Sigmoid colon (tissue), 7 donors: ENCODE results near the gene C1QTNF9. TPM values are rescaled to one million over a fixed set of nuclear protein-coding genes. Genes with fewer than 3 reads are reported as not detected.

Experiments used
- DNase-seq: peaks from one replicate; pipeline ENCODE4 v3.0.0-alpha.2; 2019
- H3K27ac ChIP-seq, 4 donors: fragments of 200-600 bp; sonication (generic); one replicate each; pipeline ENCODE4 v1.5.1; 2016 to 2019; ENCODE audit warnings: mild to moderate bottlenecking in 1 of 4
- H3K27me3 ChIP-seq, 3 donors: fragments of 200-600 bp; sonication (generic); one replicate each; pipeline ENCODE4 v1.5.1; 2019; ENCODE audit warnings: mild to moderate bottlenecking in 1 of 3
- H3K36me3 ChIP-seq, 4 donors: fragments of 200-600 bp; sonication (generic); one replicate each; pipeline ENCODE4 v1.5.1; 2016 to 2019
- H3K4me1 ChIP-seq, 4 donors: fragments of 200-600 bp; sonication (generic); one replicate each; pipeline ENCODE4 v1.5.1; 2017 to 2019
- H3K4me3 ChIP-seq, 4 donors: fragments of 200-600 bp; sonication (generic); one replicate each; pipeline ENCODE4 v1.5.1; 2017 to 2019; ENCODE audit warnings: mild to moderate bottlenecking in 2 of 4, moderate library complexity in 1 of 4
- H3K9me3 ChIP-seq, 4 donors: fragments of 200-600 bp in 3 of 4; sonication (generic) in 3 of 4; one replicate each; pipeline versions ENCODE4 v1.5.1 to v1.6.1; 2013 to 2019
- EP300 ChIP-seq, 4 donors: sonication (generic); formaldehyde crosslinking; IDR thresholded peaks; one replicate each; pipeline ENCODE4 v1.6.1; 2017; ENCODE audit warnings: antibody characterized with exemption in 4 of 4
- POLR2A ChIP-seq, 2 donors: fragments of 450-650 bp; IDR thresholded peaks; one replicate each; pipeline ENCODE4 v1.6.1; 2016; ENCODE audit warnings: antibody characterized with exemption in 2 of 2, mild to moderate bottlenecking in 2 of 2, moderate library complexity in 2 of 2
- POLR2AphosphoS5 ChIP-seq, 4 donors: sonication (generic); formaldehyde crosslinking; IDR thresholded peaks; one replicate each; pipeline ENCODE4 v1.6.1; 2017; ENCODE audit warnings: antibody characterized with exemption in 4 of 4
- WGBS, 2 donors: extraction: QIAGEN DNeasy Blood & Tissue Kit; methylation state at CpG; one replicate each; pipeline ENCODE4 v1.1.7; 2013; 5-methylcytosine and 5-hydroxymethylcytosine counted together
- intact Hi-C: fragments of 100-400 bp; cut with DNase I; formaldehyde crosslinking; loops from one replicate; pipeline ENCODE4 v1.15.1; 2023
- polyA plus RNA-seq, 3 donors: library from polyadenylated mRNA; stranded (reverse); fragments of 200-250 nt; gene quantifications; one replicate each; pipeline ENCODE4 v1.2.3, GENCODE V29; 2013
- total RNA-seq, 4 donors: library from RNA; depleted of rRNA; stranded (reverse); fragments of >200 nt; gene quantifications; one replicate each; pipeline ENCODE4 v1.1.0, GENCODE V29; 2016
- TF ChIP-seq, protein P1 (sequence below), 4 experiments: fragments of 450-650 bp in 3 of 4; fragments of 200-600 bp in 1 of 4; IDR thresholded peaks; one replicate each; pipeline ENCODE4 v1.5.1; 2016 to 2019; ENCODE audit warnings: antibody characterized with exemption in 4 of 4, mild to moderate bottlenecking in 3 of 4, moderate library complexity in 2 of 4
- donor health status: healthy with polysubstance abuse.
- donor health status: Bipolar disorder and iron deficiency.
- donor health status: healthy.

Gene C1QTNF9
- total and polyA plus RNA-seq, 7 donors: 0.19 to 2.2 (median 0.82) TPM; not detected in 4

DNA sequence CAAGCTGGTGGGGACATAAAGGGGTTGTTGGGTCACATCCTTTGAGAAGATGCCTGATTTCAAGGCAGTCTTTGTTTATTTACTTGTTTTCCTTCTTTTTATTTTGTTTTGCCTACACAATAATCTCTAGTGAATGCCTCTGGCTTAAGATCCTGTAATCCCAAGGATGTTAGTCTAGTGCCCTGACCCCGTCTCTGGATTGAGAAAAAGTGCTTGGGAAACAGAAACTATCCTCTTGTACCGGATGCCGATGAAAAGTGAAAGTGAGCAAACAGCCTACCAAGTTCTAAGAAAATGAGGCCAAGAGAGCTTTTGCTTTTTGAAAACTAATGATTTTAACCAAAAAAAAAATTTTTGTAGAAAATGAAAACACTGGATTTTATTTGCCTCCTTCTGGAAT lies 42.1 kb upstream of the C1QTNF9 start:
- DNase-seq: no peak
- no peaks in the 10 kb centered on the region for H3K27me3 ChIP-seq
- no peaks in the 10 kb centered on the region for H3K36me3 ChIP-seq
- H3K4me3 ChIP-seq: peak overlapping the region in 2 of 4 donors; percentile 7 to 16
- 17 to 77% methylated on average over 3 of the region's 3 CpGs for WGBS, 2 donors
- H3K27ac ChIP-seq: peak overlapping the region; percentile 47 to 61 (median 50)
- TF ChIP-seq EP300 (IDR thresholded peaks at IDR 0.05) (no peak), POLR2A (IDR thresholded peaks at IDR 0.05) (no peak), POLR2AphosphoS5 (IDR thresholded peaks at IDR 0.05) (no peak)
- TF ChIP-seq, protein P1, sequence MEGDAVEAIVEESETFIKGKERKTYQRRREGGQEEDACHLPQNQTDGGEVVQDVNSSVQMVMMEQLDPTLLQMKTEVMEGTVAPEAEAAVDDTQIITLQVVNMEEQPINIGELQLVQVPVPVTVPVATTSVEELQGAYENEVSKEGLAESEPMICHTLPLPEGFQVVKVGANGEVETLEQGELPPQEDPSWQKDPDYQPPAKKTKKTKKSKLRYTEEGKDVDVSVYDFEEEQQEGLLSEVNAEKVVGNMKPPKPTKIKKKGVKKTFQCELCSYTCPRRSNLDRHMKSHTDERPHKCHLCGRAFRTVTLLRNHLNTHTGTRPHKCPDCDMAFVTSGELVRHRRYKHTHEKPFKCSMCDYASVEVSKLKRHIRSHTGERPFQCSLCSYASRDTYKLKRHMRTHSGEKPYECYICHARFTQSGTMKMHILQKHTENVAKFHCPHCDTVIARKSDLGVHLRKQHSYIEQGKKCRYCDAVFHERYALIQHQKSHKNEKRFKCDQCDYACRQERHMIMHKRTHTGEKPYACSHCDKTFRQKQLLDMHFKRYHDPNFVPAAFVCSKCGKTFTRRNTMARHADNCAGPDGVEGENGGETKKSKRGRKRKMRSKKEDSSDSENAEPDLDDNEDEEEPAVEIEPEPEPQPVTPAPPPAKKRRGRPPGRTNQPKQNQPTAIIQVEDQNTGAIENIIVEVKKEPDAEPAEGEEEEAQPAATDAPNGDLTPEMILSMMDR (IDR thresholded peaks at IDR 0.05): no peak
- no peaks in the 10 kb centered on the region for H3K9me3 ChIP-seq
- peaks cover 0 to 40% (median 22%) of the 10 kb centered on the region in 4 donors for H3K4me1 ChIP-seq
- intact Hi-C loops: no loop called here

DNA sequence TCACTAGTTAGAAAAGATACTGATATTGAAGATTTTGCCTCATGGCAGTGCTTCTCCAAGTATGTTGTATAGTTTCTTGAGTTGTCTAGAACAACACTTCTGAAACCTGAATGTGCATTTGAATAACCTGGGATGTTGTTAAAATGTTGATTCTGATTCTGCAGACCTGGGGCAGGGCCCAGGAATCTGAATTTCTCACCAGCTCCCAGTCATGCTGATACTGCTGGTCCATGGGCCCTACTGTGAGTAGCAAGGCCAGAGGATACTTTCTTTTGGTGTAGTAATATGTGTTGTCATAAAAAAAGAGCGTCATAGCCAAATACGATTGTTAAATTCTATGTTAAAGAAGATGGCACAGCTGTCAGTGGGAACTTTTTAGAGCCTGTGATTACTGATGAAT lies 41.6 kb upstream of the C1QTNF9 start:
- TF ChIP-seq EP300 (IDR thresholded peaks at IDR 0.05): no peak
- no peak for TF ChIP-seq POLR2A (IDR thresholded peaks at IDR 0.05)
- TF ChIP-seq, protein P1 (IDR thresholded peaks at IDR 0.05): no peak
- no peak for TF ChIP-seq POLR2AphosphoS5 (IDR thresholded peaks at IDR 0.05)
- intact Hi-C loops: no loop called here
- no peak for DNase-seq
- Histone ChIP-seq H3K9me3 (no peaks in the 10 kb centered on the region), H3K4me1 (peaks cover 0 to 45% (median 28%) of the 10 kb centered on the region in 4 donors), H3K4me3 (peak overlapping the region in 2 of 4 donors; percentile 7 to 16), H3K36me3 (no peaks in the 10 kb centered on the region), H3K27ac (peak overlapping the region; percentile 37 to 61 (median 50)), H3K27me3 (no peaks in the 10 kb centered on the region)
- 86 to 91% methylated on average over 2 of the region's 2 CpGs for WGBS, 2 donors

DNA sequence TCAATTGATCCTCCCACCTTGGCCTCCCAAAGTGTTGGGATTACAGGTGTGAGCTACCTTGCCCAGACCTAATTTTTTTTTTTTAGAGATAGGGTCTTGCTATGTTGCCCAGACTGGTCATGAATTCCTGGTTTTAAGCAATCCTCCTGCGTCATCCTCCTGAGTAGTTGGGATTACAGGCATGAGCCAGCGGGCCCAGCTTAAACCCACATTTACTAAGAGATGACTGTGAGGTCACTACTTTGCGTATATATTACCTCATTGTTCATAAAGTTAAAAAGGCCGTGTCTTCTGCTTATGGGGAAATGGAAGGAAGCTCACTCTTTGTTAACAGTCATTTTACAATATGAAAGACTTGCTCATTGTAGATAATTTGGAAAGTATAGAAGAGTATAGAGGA lies 39.6 kb upstream of the C1QTNF9 start:
- 76 to 81% methylated on average over 4 of the region's 4 CpGs for WGBS, 2 donors
- Histone ChIP-seq H3K4me1 (peaks cover 0 to 45% (median 34%) of the 10 kb centered on the region in 4 donors), H3K9me3 (no peaks in the 10 kb centered on the region), H3K36me3 (no peaks in the 10 kb centered on the region), H3K27me3 (no peaks in the 10 kb centered on the region), H3K4me3 (no peak overlapping the region), H3K27ac (peak overlapping the region in 3 of 4 donors; percentile 87 to 91 (median 87))
- TF ChIP-seq EP300 (IDR thresholded peaks at IDR 0.05) (no peak), POLR2A (IDR thresholded peaks at IDR 0.05) (no peak), POLR2AphosphoS5 (IDR thresholded peaks at IDR 0.05) (no peak)
- TF ChIP-seq, protein P1 (IDR thresholded peaks at IDR 0.05): no peak
- no peak for DNase-seq
- intact Hi-C loops: no loop called here

- intact Hi-C loops: no loop called here
- Histone ChIP-seq H3K4me1 (peaks cover 0 to 48% (median 36%) of the 10 kb centered on the region in 4 donors), H3K36me3 (no peaks in the 10 kb centered on the region), H3K9me3 (no peaks in the 10 kb centered on the region), H3K27me3 (no peaks in the 10 kb centered on the region), H3K4me3 (peak overlapping the region in 3 of 4 donors; percentile 35 to 49 (median 47)), H3K27ac (peak overlapping the region; percentile 82 to 91 (median 87))
- TF ChIP-seq, protein P1 (IDR thresholded peaks at IDR 0.05): peak in 3 of 4 experiments; percentile 51 to 75 (median 73)
- TF ChIP-seq EP300 (IDR thresholded peaks at IDR 0.05) (no peak), POLR2AphosphoS5 (IDR thresholded peaks at IDR 0.05) (peak in 3 of 4 donors; percentile 26 to 60 (median 59))
- peak; percentile 79 for DNase-seq
- WGBS, 2 donors: 3 to 4% methylated on average over 10 of the region's 10 CpGs
Measured at GRCh38 chr13:24270639-24271141, 38.7 kb upstream of the C1QTNF9 start.

- 3 to 18% methylated on average over 1 of the region's 1 CpG for WGBS, 2 donors
- Histone ChIP-seq H3K36me3 (no peaks in the 10 kb centered on the region), H3K4me1 (peaks cover 0 to 48% (median 36%) of the 10 kb centered on the region in 4 donors), H3K27me3 (no peaks in the 10 kb centered on the region), H3K4me3 (peak overlapping the region in 3 of 4 donors; percentile 35 to 49 (median 47)), H3K9me3 (no peaks in the 10 kb centered on the region), H3K27ac (peak overlapping the region; percentile 82 to 91 (median 87))
- TF ChIP-seq POLR2A (IDR thresholded peaks at IDR 0.05) (no peak), POLR2AphosphoS5 (IDR thresholded peaks at IDR 0.05) (no peak), EP300 (IDR thresholded peaks at IDR 0.05) (no peak)
- TF ChIP-seq, protein P1 (IDR thresholded peaks at IDR 0.05): no peak
- no peak for DNase-seq
- intact Hi-C loops: no loop called here
Measured at GRCh38 chr13:24271231-24271600, 38.2 kb upstream of the C1QTNF9 start.
